HG02678 (cell line): ENCODE results near the gene SRPK2.
A peak's percentile ranks its signal among the peaks of the same experiment; 100 is the strongest.
"Not testable (repeated sequence)": the region's sequence is repeated elsewhere in the genome, so short reads cannot be mapped to it uniquely, and the experiment has no call there.

Experiments
- ATAC-seq: cut with Tn5 transposase; IDR thresholded peaks from one replicate; pipeline ENCODE4 v1.9.1; 2021; ENCODE audit warnings: mild to moderate bottlenecking, moderate library complexity; ENCODE audit not compliant: unreplicated experiment

Gene SRPK2

GRCh38 chr7:105198223-105198622, 190.5 kb downstream of the SRPK2 start:
- no peak for ATAC-seq

GRCh38 chr7:105196473-105196872, 192.2 kb downstream of the SRPK2 start:
- no peak for ATAC-seq

GRCh38 chr7:105195891-105196290, 192.8 kb downstream of the SRPK2 start:
- ATAC-seq = no peak

- not testable (repeated sequence) for ATAC-seq
Observed at GRCh38 chr7:105194959-105195358, 193.8 kb downstream of the SRPK2 start.

- no peak for ATAC-seq
Observed at GRCh38 chr7:105191331-105191730, 197.4 kb downstream of the SRPK2 start.

- no peak for ATAC-seq
Observed at GRCh38 chr7:105189859-105190492, 198.7 kb downstream of the SRPK2 start.

GRCh38 chr7:105188201-105188600, 200.5 kb downstream of the SRPK2 start:
- ATAC-seq = no peak

GRCh38 chr7:105187302-105188169, 201.2 kb downstream of the SRPK2 start:
- peak; percentile 63 for ATAC-seq

GRCh38 chr7:105185290-105186010, 203.3 kb downstream of the SRPK2 start:
- ATAC-seq = no peak

- no peak for ATAC-seq
Observed at GRCh38 chr7:105180002-105180401, 208.7 kb downstream of the SRPK2 start.

- ATAC-seq = no peak
Observed at GRCh38 chr7:105178928-105179541, 209.7 kb downstream of the SRPK2 start.

GRCh38 chr7:105178177-105178576, 210.5 kb downstream of the SRPK2 start:
- no peak for ATAC-seq

GRCh38 chr7:105177026-105177425, 211.7 kb downstream of the SRPK2 start:
- no peak for ATAC-seq

- ATAC-seq = no peak
Observed at GRCh38 chr7:105173586-105173985, 215.1 kb downstream of the SRPK2 start.

- ATAC-seq = no peak
Observed at GRCh38 chr7:105164751-105165150, 224.0 kb downstream of the SRPK2 start.

GRCh38 chr7:105163718-105164117, 225.0 kb downstream of the SRPK2 start:
- no peak for ATAC-seq

GRCh38 chr7:105161366-105161765, 227.4 kb downstream of the SRPK2 start:
- ATAC-seq = no peak

GRCh38 chr7:105157278-105157677, 231.4 kb downstream of the SRPK2 start:
- ATAC-seq = peak; percentile 48

- ATAC-seq = no peak
Observed at GRCh38 chr7:105156731-105157130, 232.0 kb downstream of the SRPK2 start.

GRCh38 chr7:105154084-105154483, 234.6 kb downstream of the SRPK2 start:
- no peak for ATAC-seq

GRCh38 chr7:105153531-105153930, 235.2 kb downstream of the SRPK2 start:
- no peak for ATAC-seq
